ENCODE results near the gene C16orf95. TPM values are rescaled to one million over a fixed set of nuclear protein-coding genes. Genes with fewer than 3 reads are reported as not detected.

The C16orf95 gene
- polyA plus RNA-seq, 1 donor from 2014 or later = 5.9 TPM

DNA sequence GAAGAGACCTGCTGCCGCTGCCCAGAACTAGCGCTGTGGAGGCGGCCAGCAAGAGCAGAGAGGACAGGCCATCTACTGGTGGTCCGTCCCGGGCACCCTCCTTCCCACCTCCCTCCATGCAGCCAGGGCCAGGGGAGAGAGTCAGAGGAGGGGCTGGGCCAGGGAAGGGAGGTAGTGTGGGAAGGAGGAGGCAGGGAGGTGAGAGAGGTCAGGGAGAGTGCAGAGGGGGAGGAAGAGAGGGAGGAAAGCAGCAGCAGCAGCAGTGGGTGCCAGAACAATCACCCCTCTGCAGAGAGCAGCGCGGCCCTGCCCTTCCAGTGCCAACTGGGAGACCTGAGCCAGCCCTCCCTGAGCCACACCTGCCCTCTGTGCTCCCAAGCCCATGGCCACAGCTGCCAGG lies 6.6 kb downstream of the C16orf95 start:
- Histone ChIP-seq H3K36me3 (ENCODE audit: insufficient read depth, low read length) (no peaks in the 10 kb centered on the region), H3K9me3 (ENCODE audit: low read length) (no peaks in the 10 kb centered on the region), H4K20me1 (ENCODE audit: insufficient read depth) (no peaks in the 10 kb centered on the region), H3K4me2 (ENCODE audit: low read length) (no peak overlapping the region), H3F3A (ENCODE audit: insufficient read depth, low read length, poor library complexity, severe bottlenecking) (no peaks in the 10 kb centered on the region), H3K4me3 (ENCODE audit: low read length) (no peak overlapping the region), H3K9ac (ENCODE audit: low read length) (no peak overlapping the region), H2AFZ (ENCODE audit: low read depth, low read length) (no peak overlapping the region), H3K79me2 (replicated peaks; ENCODE audit: insufficient read depth, low read length) (no peaks in the 10 kb centered on the region), H3K27ac (ENCODE audit: low read length) (no peak overlapping the region), H3K9me2 (ENCODE audit: insufficient read depth, low read length) (no peaks in the 10 kb centered on the region), H3K27me3 (ENCODE audit: insufficient read depth, low read depth, low read length) (no peaks in the 10 kb centered on the region)
- TF ChIP-seq SMC3 (conservative IDR thresholded peaks at IDR 0.05; ENCODE audit: poor library complexity) = no peak
- no peak for TF ChIP-seq MXI1 (conservative IDR thresholded peaks at IDR 0.05; ENCODE audit: poor library complexity, severe bottlenecking)
- TF ChIP-seq, protein P1, sequence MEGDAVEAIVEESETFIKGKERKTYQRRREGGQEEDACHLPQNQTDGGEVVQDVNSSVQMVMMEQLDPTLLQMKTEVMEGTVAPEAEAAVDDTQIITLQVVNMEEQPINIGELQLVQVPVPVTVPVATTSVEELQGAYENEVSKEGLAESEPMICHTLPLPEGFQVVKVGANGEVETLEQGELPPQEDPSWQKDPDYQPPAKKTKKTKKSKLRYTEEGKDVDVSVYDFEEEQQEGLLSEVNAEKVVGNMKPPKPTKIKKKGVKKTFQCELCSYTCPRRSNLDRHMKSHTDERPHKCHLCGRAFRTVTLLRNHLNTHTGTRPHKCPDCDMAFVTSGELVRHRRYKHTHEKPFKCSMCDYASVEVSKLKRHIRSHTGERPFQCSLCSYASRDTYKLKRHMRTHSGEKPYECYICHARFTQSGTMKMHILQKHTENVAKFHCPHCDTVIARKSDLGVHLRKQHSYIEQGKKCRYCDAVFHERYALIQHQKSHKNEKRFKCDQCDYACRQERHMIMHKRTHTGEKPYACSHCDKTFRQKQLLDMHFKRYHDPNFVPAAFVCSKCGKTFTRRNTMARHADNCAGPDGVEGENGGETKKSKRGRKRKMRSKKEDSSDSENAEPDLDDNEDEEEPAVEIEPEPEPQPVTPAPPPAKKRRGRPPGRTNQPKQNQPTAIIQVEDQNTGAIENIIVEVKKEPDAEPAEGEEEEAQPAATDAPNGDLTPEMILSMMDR (IDR thresholded peaks at IDR 0.05; ENCODE audit: poor library complexity, severe bottlenecking) = no peak
- TF ChIP-seq EZH2 (IDR thresholded peaks at IDR 0.05; ENCODE audit: borderline replicate concordance, insufficient read depth, low read length, poor library complexity, severe bottlenecking) = no peak
- no peak for TF ChIP-seq POLR2AphosphoS5 (IDR thresholded peaks at IDR 0.05)
- TF ChIP-seq, protein P2, sequence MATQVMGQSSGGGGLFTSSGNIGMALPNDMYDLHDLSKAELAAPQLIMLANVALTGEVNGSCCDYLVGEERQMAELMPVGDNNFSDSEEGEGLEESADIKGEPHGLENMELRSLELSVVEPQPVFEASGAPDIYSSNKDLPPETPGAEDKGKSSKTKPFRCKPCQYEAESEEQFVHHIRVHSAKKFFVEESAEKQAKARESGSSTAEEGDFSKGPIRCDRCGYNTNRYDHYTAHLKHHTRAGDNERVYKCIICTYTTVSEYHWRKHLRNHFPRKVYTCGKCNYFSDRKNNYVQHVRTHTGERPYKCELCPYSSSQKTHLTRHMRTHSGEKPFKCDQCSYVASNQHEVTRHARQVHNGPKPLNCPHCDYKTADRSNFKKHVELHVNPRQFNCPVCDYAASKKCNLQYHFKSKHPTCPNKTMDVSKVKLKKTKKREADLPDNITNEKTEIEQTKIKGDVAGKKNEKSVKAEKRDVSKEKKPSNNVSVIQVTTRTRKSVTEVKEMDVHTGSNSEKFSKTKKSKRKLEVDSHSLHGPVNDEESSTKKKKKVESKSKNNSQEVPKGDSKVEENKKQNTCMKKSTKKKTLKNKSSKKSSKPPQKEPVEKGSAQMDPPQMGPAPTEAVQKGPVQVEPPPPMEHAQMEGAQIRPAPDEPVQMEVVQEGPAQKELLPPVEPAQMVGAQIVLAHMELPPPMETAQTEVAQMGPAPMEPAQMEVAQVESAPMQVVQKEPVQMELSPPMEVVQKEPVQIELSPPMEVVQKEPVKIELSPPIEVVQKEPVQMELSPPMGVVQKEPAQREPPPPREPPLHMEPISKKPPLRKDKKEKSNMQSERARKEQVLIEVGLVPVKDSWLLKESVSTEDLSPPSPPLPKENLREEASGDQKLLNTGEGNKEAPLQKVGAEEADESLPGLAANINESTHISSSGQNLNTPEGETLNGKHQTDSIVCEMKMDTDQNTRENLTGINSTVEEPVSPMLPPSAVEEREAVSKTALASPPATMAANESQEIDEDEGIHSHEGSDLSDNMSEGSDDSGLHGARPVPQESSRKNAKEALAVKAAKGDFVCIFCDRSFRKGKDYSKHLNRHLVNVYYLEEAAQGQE (IDR thresholded peaks at IDR 0.05; ENCODE audit: borderline replicate concordance) = no peak
- no peak for TF ChIP-seq EP300 (conservative IDR thresholded peaks at IDR 0.05; ENCODE audit: poor library complexity, severe bottlenecking)
- TF ChIP-seq RAD21 (conservative IDR thresholded peaks at IDR 0.05) = no peak
- TF ChIP-seq TAF1 (IDR thresholded peaks at IDR 0.05; ENCODE audit: low read depth) = no peak

DNA sequence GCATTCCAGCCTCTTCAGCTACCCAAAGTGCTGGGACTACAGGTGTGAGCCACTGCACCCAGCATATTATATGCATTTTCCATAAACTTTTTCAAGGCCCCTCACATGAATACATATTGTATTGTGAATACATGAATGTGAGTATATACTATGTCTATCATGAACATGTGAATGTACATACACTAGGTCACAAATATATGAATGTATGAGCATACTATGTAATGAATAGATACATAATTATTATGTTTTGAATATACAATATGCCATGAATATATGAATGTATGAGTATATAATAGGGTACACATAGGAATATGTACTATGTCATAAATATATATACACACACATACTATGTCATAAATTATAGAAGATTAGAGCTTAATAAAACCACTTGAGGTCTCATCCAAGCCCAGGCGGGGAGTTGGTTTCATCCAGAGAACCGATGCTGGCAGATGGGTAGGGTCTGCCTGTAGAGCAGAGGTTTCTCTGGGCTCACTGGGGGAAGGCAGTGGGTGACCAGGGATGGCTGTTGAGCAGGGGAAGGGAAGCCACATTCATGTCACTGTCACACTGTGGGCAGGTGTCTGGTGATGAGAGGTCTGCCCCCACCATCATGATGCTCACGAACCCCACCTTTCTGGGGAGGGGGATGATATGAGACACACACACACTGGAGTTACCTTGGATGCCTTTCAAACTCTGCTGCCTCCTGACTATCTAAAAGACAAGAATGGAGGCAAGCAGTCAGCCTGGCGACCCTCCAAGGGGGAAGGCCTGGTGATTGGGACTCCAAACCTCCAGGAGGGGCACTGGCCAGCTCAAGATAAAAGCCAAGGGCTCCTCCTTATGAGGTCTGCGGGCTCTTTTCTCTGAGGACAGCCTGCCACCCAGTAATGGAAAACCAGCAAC lies 7.3 kb downstream of the C16orf95 start:
- no peaks in the 10 kb centered on the region for H3K9me2 ChIP-seq (ENCODE audit: insufficient read depth, low read length)
- H4K20me1 ChIP-seq (ENCODE audit: insufficient read depth) = no peaks in the 10 kb centered on the region

More for the DNA sequence above, 7.3 kb downstream of the C16orf95 start:
- Histone ChIP-seq H3K4me2 (ENCODE audit: low read length) (no peak overlapping the region), H3K9me3 (ENCODE audit: low read length) (no peaks in the 10 kb centered on the region), H3K79me2 (replicated peaks; ENCODE audit: insufficient read depth, low read length) (no peaks in the 10 kb centered on the region), H3K9ac (ENCODE audit: low read length) (no peak overlapping the region), H3K27me3 (ENCODE audit: insufficient read depth, low read depth, low read length) (no peaks in the 10 kb centered on the region), H3K4me3 (ENCODE audit: low read length) (no peak overlapping the region), H3K27ac (ENCODE audit: low read length) (no peak overlapping the region), H3F3A (ENCODE audit: insufficient read depth, low read length, poor library complexity, severe bottlenecking) (no peaks in the 10 kb centered on the region), H2AFZ (ENCODE audit: low read depth, low read length) (no peak overlapping the region), H3K36me3 (ENCODE audit: insufficient read depth, low read length) (no peaks in the 10 kb centered on the region)
- TF ChIP-seq TAF1 (IDR thresholded peaks at IDR 0.05; ENCODE audit: low read depth) (no peak), RAD21 (conservative IDR thresholded peaks at IDR 0.05) (no peak), MXI1 (conservative IDR thresholded peaks at IDR 0.05; ENCODE audit: poor library complexity, severe bottlenecking) (no peak), EP300 (conservative IDR thresholded peaks at IDR 0.05; ENCODE audit: poor library complexity, severe bottlenecking) (no peak), EZH2 (IDR thresholded peaks at IDR 0.05; ENCODE audit: borderline replicate concordance, insufficient read depth, low read length, poor library complexity, severe bottlenecking) (no peak), SMC3 (conservative IDR thresholded peaks at IDR 0.05; ENCODE audit: poor library complexity) (no peak), POLR2AphosphoS5 (IDR thresholded peaks at IDR 0.05) (no peak)
- TF ChIP-seq, protein P1 (IDR thresholded peaks at IDR 0.05; ENCODE audit: poor library complexity, severe bottlenecking) = no peak
- TF ChIP-seq, protein P2 (IDR thresholded peaks at IDR 0.05; ENCODE audit: borderline replicate concordance) = no peak

Measured in neural cell (in vitro differentiated cells).